Fibroblast of skin of right biceps (primary cell): Measurements from ENCODE around the gene ATP10A.

Experiments
- DNase-seq: peaks from one replicate; pipeline ENCODE4 v3.0.0-alpha.2; 2013

ATP10A gene

GRCh38 chr15:25735550-25736384, 127.4 kb downstream of the ATP10A start:
- DNase-seq = no peak

- DNase-seq = no peak
Observed at GRCh38 chr15:25734680-25735355, 128.3 kb downstream of the ATP10A start.

GRCh38 chr15:25733856-25734679, 129.1 kb downstream of the ATP10A start:
- no peak for DNase-seq

GRCh38 chr15:25733036-25733855, 129.9 kb downstream of the ATP10A start:
- no peak for DNase-seq

GRCh38 chr15:25732191-25732590, 130.9 kb downstream of the ATP10A start:
- no peak for DNase-seq

GRCh38 chr15:25731411-25731810, 131.7 kb downstream of the ATP10A start:
- DNase-seq = no peak

GRCh38 chr15:25730918-25731317, 132.2 kb downstream of the ATP10A start:
- no peak for DNase-seq

- no peak for DNase-seq
Observed at GRCh38 chr15:25728816-25729215, 134.3 kb downstream of the ATP10A start.

GRCh38 chr15:25727867-25728600, 135.1 kb downstream of the ATP10A start:
- no peak for DNase-seq

GRCh38 chr15:25727116-25727515, 136.0 kb downstream of the ATP10A start:
- no peak for DNase-seq

- DNase-seq = no peak
Observed at GRCh38 chr15:25725758-25726157, 137.4 kb downstream of the ATP10A start.

- DNase-seq = no peak
Observed at GRCh38 chr15:25724899-25725298, 138.2 kb downstream of the ATP10A start.

GRCh38 chr15:25721605-25721955, 141.5 kb downstream of the ATP10A start:
- no peak for DNase-seq

GRCh38 chr15:25719101-25719985, 143.8 kb downstream of the ATP10A start:
- no peak for DNase-seq

- DNase-seq = no peak
Observed at GRCh38 chr15:25718597-25718996, 144.5 kb downstream of the ATP10A start.

GRCh38 chr15:25718169-25718536, 145.0 kb downstream of the ATP10A start:
- no peak for DNase-seq

GRCh38 chr15:25717457-25718168, 145.5 kb downstream of the ATP10A start:
- peak; percentile 88 for DNase-seq

GRCh38 chr15:25717127-25717456, 146.0 kb downstream of the ATP10A start:
- DNase-seq = no peak

GRCh38 chr15:25716414-25717126, 146.6 kb downstream of the ATP10A start:
- no peak for DNase-seq
